H1 (cell line): ENCODE data around the gene ANO2. TPM values are rescaled to one million over a fixed set of nuclear protein-coding genes. Genes with fewer than 3 reads are reported as not detected.

ENCODE experiments used
- CTCF ChIA-PET: fragments of 300-600 bp; sonication (Branson Sonifier 250); formaldehyde crosslinking; loops from one replicate; lab custom pipeline; 2021; ENCODE audit not compliant: partially characterized antibody; lab: Charles Lee
- POLR2A ChIA-PET: fragments of 300-600 bp; sonication (Branson Sonifier 250); formaldehyde crosslinking; loops from one replicate; lab custom pipeline; 2021; ENCODE audit warnings: inconsistent platforms; ENCODE audit not compliant: partially characterized antibody; lab: Charles Lee
- DNase-seq, 2 experiments: peaks; one replicate each; pipeline versions ENCODE4 v3.0.0 to v3.0.0-alpha.2; 2010 to 2022; ENCODE audit warnings: low spot score in 2 of 2, low read depth in 1 of 2, mixed read lengths in 1 of 2
- FAIRE-seq: peaks from 2 replicates; lab custom pipeline; 2011; peaks lifted over from hg19 to GRCh38; lab: Jason Lieb, UNC
- H2AFZ ChIP-seq: 2 replicates; pipeline ENCODE4 v1.8.1; 2012; ENCODE audit warnings: low read length, inconsistent platforms
- H2AK5ac ChIP-seq: 2 replicates; pipeline ENCODE4 v1.6.1; 2013; ENCODE audit warnings: low read depth, low read length
- H2BK120ac ChIP-seq: replicated peaks from 2 replicates; pipeline ENCODE3; 2013; ENCODE audit warnings: low read depth, low read length, inconsistent platforms
- H2BK12ac ChIP-seq: 2 replicates; pipeline ENCODE4 v1.6.1; 2013; ENCODE audit warnings: low read depth, low read length
- H2BK15ac ChIP-seq: 2 replicates; pipeline ENCODE4 v1.6.1; 2013; ENCODE audit warnings: low read length
- H2BK20ac ChIP-seq: 2 replicates; pipeline ENCODE4 v1.6.1; 2013; ENCODE audit warnings: low read length
- H2BK5ac ChIP-seq: 2 replicates; pipeline ENCODE4 v1.6.1; 2013; ENCODE audit warnings: low read depth, low read length
- H3K14ac ChIP-seq: 2 replicates; pipeline ENCODE4 v1.6.1; 2013; ENCODE audit warnings: inconsistent platforms; ENCODE audit not compliant: insufficient read length
- H3K18ac ChIP-seq: 2 replicates; pipeline ENCODE4 v1.6.1; 2013; ENCODE audit warnings: low read length; ENCODE audit errors: extremely low read depth
- H3K23ac ChIP-seq: 2 replicates; pipeline ENCODE4 v1.6.1; 2013; ENCODE audit warnings: inconsistent platforms; ENCODE audit not compliant: insufficient read length
- H3K23me2 ChIP-seq: 2 replicates; pipeline ENCODE4 v1.6.1; 2013; ENCODE audit warnings: low read depth, low read length
- H3K27ac ChIP-seq: 2 replicates; pipeline ENCODE4 v1.6.1; 2011; ENCODE audit warnings: low read depth, low read length, inconsistent platforms
- H3K27me3 ChIP-seq, 4 experiments: replicated peaks in 1 of 4; 1 replicate in 1 of 4; 2 replicates in 3 of 4; pipeline versions ENCODE4 v1.6.1 to v1.8.1; 2011 to 2013; ENCODE audit warnings: low read length in 3 of 4, mild to moderate bottlenecking in 3 of 4, inconsistent platforms in 2 of 4, mixed read lengths in 2 of 4, moderate library complexity in 1 of 4; ENCODE audit not compliant: control insufficient read depth in 3 of 4, insufficient read depth in 3 of 4; ENCODE audit errors: extremely low read depth in 1 of 4
- H3K36me3 ChIP-seq, 4 experiments: 2 replicates each; pipeline versions ENCODE4 v1.6.1 to v1.8.1; 2011 to 2013; ENCODE audit warnings: mild to moderate bottlenecking in 4 of 4, low read length in 3 of 4, moderate library complexity in 2 of 4, control low read depth in 1 of 4, inconsistent platforms in 1 of 4; ENCODE audit not compliant: insufficient read depth in 4 of 4, control insufficient read depth in 2 of 4
- H3K4ac ChIP-seq: replicated peaks from 2 replicates; pipeline ENCODE3; 2013; ENCODE audit warnings: low read length, low read depth, mixed read lengths, inconsistent platforms; ENCODE audit not compliant: insufficient read length
- H3K4me1 ChIP-seq, 4 experiments: replicated peaks in 1 of 4; 1 replicate in 1 of 4; 2 replicates in 3 of 4; pipeline versions ENCODE4 v1.6.1 to v1.8.1; 2011 to 2013; ENCODE audit warnings: low read length in 3 of 4, inconsistent platforms in 2 of 4, mixed read lengths in 1 of 4; ENCODE audit not compliant: insufficient read depth in 4 of 4, control insufficient read depth in 3 of 4
- H3K4me2 ChIP-seq, 2 experiments: 2 replicates each; pipeline versions ENCODE4 v1.6.1 to v1.8.1; 2011 to 2013; ENCODE audit warnings: low read depth in 2 of 2, low read length in 2 of 2, control low read depth in 1 of 2, inconsistent platforms in 1 of 2, mild to moderate bottlenecking in 1 of 2; ENCODE audit not compliant: insufficient read depth in 1 of 2
- H3K4me3 ChIP-seq, 4 experiments: fragments of 200-600, 300-600 bp in 1 of 4; sonication (generic), shearing (Covaris generic), sonication (Bioruptor Twin) in 1 of 4; 2 replicates each; pipeline versions ENCODE4 v1.5.1 to v1.8.1; 2011 to 2016; ENCODE audit warnings: low read length in 4 of 4, low read depth in 3 of 4, control low read depth in 2 of 4, inconsistent platforms in 2 of 4, mild to moderate bottlenecking in 2 of 4, mixed read lengths in 1 of 4, moderate library complexity in 1 of 4; ENCODE audit not compliant: insufficient read depth in 2 of 4; ENCODE audit errors: extremely low read depth in 1 of 4
- H3K56ac ChIP-seq: replicated peaks from 2 replicates; pipeline ENCODE3; 2013; ENCODE audit warnings: low read depth, mild to moderate bottlenecking, mixed read lengths, low read length, inconsistent platforms; ENCODE audit not compliant: insufficient read length
- H3K79me1 ChIP-seq: 2 replicates; pipeline ENCODE4 v1.6.1; 2013; ENCODE audit warnings: low read depth, low read length, control low read depth
- H3K79me2 ChIP-seq, 2 experiments: 2 replicates each; pipeline versions ENCODE4 v1.6.1 to v1.8.1; 2012 to 2013; ENCODE audit warnings: low read length in 2 of 2, mild to moderate bottlenecking in 2 of 2, inconsistent platforms in 1 of 2; ENCODE audit not compliant: insufficient read depth in 2 of 2, control insufficient read depth in 1 of 2
- H3K9ac ChIP-seq, 4 experiments: replicated peaks in 1 of 4; 1 replicate in 1 of 4; 2 replicates in 3 of 4; pipeline versions ENCODE4 v1.6.1 to v1.8.1; 2011 to 2013; ENCODE audit warnings: low read depth in 3 of 4, low read length in 3 of 4, control low read depth in 2 of 4, mild to moderate bottlenecking in 2 of 4, moderate library complexity in 2 of 4, inconsistent platforms in 1 of 4; ENCODE audit errors: extremely low read depth in 1 of 4
- H3K9me3 ChIP-seq, 2 experiments: 2 replicates each; pipeline versions ENCODE4 v1.6.1 to v1.8.1; 2012 to 2013; ENCODE audit warnings: mild to moderate bottlenecking in 2 of 2, moderate library complexity in 2 of 2, control low read depth in 1 of 2, inconsistent platforms in 1 of 2, low read depth in 1 of 2, low read length in 1 of 2, mixed read lengths in 1 of 2; ENCODE audit not compliant: insufficient read depth in 2 of 2
- H4K20me1 ChIP-seq, 2 experiments: replicated peaks in 1 of 2; 2 replicates each; pipeline versions ENCODE3 to v1.8.1; 2011 to 2013; ENCODE audit warnings: inconsistent platforms in 2 of 2, low read length in 2 of 2, mild to moderate bottlenecking in 1 of 2; ENCODE audit not compliant: insufficient read depth in 2 of 2, control insufficient read depth in 1 of 2
- H4K5ac ChIP-seq: 2 replicates; pipeline ENCODE4 v1.6.1; 2013; ENCODE audit warnings: low read length, low read depth, mixed read lengths, inconsistent platforms; ENCODE audit not compliant: insufficient read length
- H4K8ac ChIP-seq: 2 replicates; pipeline ENCODE4 v1.8.0; 2013; ENCODE audit warnings: mild to moderate bottlenecking, moderate library complexity, low read length, inconsistent platforms; ENCODE audit not compliant: insufficient read depth; ENCODE audit errors: extremely low read depth
- H4K91ac ChIP-seq: replicated peaks from 2 replicates; pipeline ENCODE3; 2013; ENCODE audit warnings: low read length, mixed read lengths, inconsistent platforms; ENCODE audit not compliant: insufficient read length
- RFX5 ChIP-seq: IDR thresholded peaks from 2 replicates; pipeline ENCODE4 v1.6.1; 2011; ENCODE audit warnings: low read depth, low read length, improper control_type of control experiment, borderline replicate concordance
- WGBS, 2 experiments: shearing (Covaris generic) in 1 of 2; methylation state at CpG; one replicate each; pipeline versions ENCODE4 v1.1.6 to v1.1.7; 2013 to 2015; ENCODE audit warnings: low lambda C conversion rate in 2 of 2, mixed read lengths in 2 of 2, inconsistent platforms in 1 of 2, low coverage in 1 of 2, missing lambda C conversion rate in 1 of 2; ENCODE audit not compliant: insufficient replicate concordance in 2 of 2, insufficient coverage in 1 of 2, insufficient read length in 1 of 2; ENCODE audit errors: extremely low coverage in 1 of 2, missing lambda C conversion rate in 1 of 2; 5-methylcytosine and 5-hydroxymethylcytosine counted together
- polyA plus RNA-seq, 7 experiments: library from polyadenylated mRNA; depleted of rRNA in 3 of 7; stranded (reverse) in 5 of 7; unstranded in 2 of 7; fragments of >200 nt in 5 of 7; fragments of 200-250 nt in 2 of 7; gene quantifications; 1 replicate in 5 of 7; 2 replicates in 1 of 7; 4 replicates in 1 of 7; pipeline versions ENCODE4 v1.2.1 to v1.2.3, GENCODE V29; 2011 to 2013; ENCODE audit warnings: missing spikeins in 2 of 7, mixed read lengths in 2 of 7
- total RNA-seq: library from RNA; stranded (reverse); fragmentation: NEBNext Ultra II Directional; extraction: Animal tissue kit (Norgen Biotek cat#: 25700); gene quantifications from 2 replicates; pipeline ENCODE4 v1.2.1, GENCODE V29; 2021

The ANO2 gene
- total and polyA plus RNA-seq, 2 of the 8 experiments (the other 6 are each of a cell fraction or from before 2014, with no cell fraction given) = 1.9 to 5.5 TPM

DNA sequence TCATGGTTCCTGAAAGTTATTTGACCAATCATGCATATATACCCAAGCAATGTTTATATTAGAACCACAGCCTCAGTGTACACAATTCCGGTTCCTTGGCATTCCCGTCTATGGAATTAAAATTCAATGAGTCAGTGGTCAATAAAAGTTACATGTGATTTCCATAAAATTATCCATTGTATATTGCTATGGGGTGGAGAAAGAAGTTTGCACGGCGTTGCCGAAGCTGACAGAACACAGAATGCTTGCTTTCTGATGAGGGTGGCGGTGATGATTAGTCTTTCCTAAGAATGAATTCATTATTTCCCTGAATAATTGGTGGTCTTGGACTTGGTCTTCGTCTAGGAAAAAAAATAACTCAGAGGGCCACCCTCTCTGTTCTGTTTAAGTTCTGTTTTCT lies 214.1 kb downstream of the ANO2 start:
- Histone ChIP-seq H3K9me3 (no peaks in the 10 kb centered on the region), H4K8ac (no peak overlapping the region), H2AFZ (no peak overlapping the region)
- no peak for TF ChIP-seq RFX5

More for the DNA sequence above, 214.1 kb downstream of the ANO2 start:
- Histone ChIP-seq H3K23me2 (no peaks in the 10 kb centered on the region), H3K27ac (no peak overlapping the region), H3K56ac (no peak overlapping the region), H3K14ac (no peak overlapping the region), H3K9ac (no peak overlapping the region), H2BK20ac (no peak overlapping the region), H2BK12ac (no peak overlapping the region), H2BK15ac (no peak overlapping the region), H4K91ac (no peak overlapping the region), H3K18ac (no peak overlapping the region), H2AK5ac (no peak overlapping the region), H3K4me3 (no peak overlapping the region), H2BK120ac (no peak overlapping the region), H3K4me1 (no peaks in the 10 kb centered on the region), H3K23ac (no peak overlapping the region), H4K20me1 (no peaks in the 10 kb centered on the region), H3K4me2 (no peak overlapping the region), H4K5ac (no peak overlapping the region), H3K79me2 (no peaks in the 10 kb centered on the region), H3K27me3 (peaks cover 0 to 1% (median 0%) of the 10 kb centered on the region in 4 experiments; a peak in 1 of 7 replicates), H3K79me1 (no peaks in the 10 kb centered on the region), H2BK5ac (no peak overlapping the region), H3K36me3 (no peaks in the 10 kb centered on the region), H3K4ac (no peak overlapping the region)
- 94% methylated on average over 7 of the region's 7 CpGs; no CpG with 5 or more reads in 1 of the 2 experiments for WGBS, 2 experiments
- POLR2A ChIA-PET = no interaction called here
- DNase-seq (no peak), FAIRE-seq (no peak)
- CTCF ChIA-PET = interaction anchor here (1.6 to 2.9 kb wide), 2 partner anchors 13 to 82 kb away, joined by 5 to 7 read pairs; no protein-coding TSS in a partner anchor
